OCI-LY1 (cell line): ENCODE results near the gene ARHGEF40.

ENCODE experiments used
- H2AFZ ChIP-seq: fragments of 200-600 bp; sonication (generic), shearing (Covaris generic); 2 replicates; pipeline ENCODE4 v1.6.0; 2014; ENCODE audit warnings: antibody characterized with exemption, mild to moderate bottlenecking, low read length
- H3F3A ChIP-seq: fragments of 200-600 bp; sonication (generic), shearing (Covaris generic); 2 replicates; pipeline ENCODE4 v1.6.0; 2014; ENCODE audit warnings: mild to moderate bottlenecking, antibody characterized with exemption, low read length, moderate library complexity; ENCODE audit not compliant: insufficient read depth
- H3K27ac ChIP-seq: fragments of 200-600 bp; sonication (generic); 2 replicates; pipeline ENCODE4 v1.5.1; 2014; ENCODE audit warnings: low read length, mixed run types, mild to moderate bottlenecking, low read depth; ENCODE audit not compliant: poor library complexity, severe bottlenecking
- H3K27me3 ChIP-seq: fragments of 200-600 bp; sonication (generic); 2 replicates; pipeline ENCODE4 v1.6.0; 2014; ENCODE audit warnings: antibody characterized with exemption, mild to moderate bottlenecking, low read length, moderate library complexity; ENCODE audit not compliant: insufficient read depth
- H3K36me3 ChIP-seq: fragments of 200-600 bp; sonication (generic); 2 replicates; pipeline ENCODE4 v1.6.1; 2014; ENCODE audit warnings: mild to moderate bottlenecking, antibody characterized with exemption, low read length, moderate library complexity, mixed read lengths; ENCODE audit not compliant: insufficient read depth
- H3K4me1 ChIP-seq: fragments of 200-600 bp; sonication (generic); 2 replicates; pipeline ENCODE4 v1.5.1; 2014; ENCODE audit warnings: mild to moderate bottlenecking, low read length, moderate library complexity; ENCODE audit not compliant: insufficient read depth, severe bottlenecking
- H3K4me2 ChIP-seq: fragments of 200-600 bp; sonication (generic), shearing (Covaris generic); 2 replicates; pipeline ENCODE4 v1.6.1; 2014; ENCODE audit warnings: low read length
- H3K4me3 ChIP-seq: fragments of 200-600 bp; sonication (generic); 2 replicates; pipeline ENCODE4 v1.5.1; 2014; ENCODE audit warnings: low read length, low read depth, mild to moderate bottlenecking, mixed read lengths; ENCODE audit not compliant: poor library complexity, severe bottlenecking
- H3K79me2 ChIP-seq: fragments of 200-600 bp; shearing (Covaris generic); 2 replicates; pipeline ENCODE4 v1.6.1; 2016; ENCODE audit warnings: mixed run types, low read length, mixed read lengths; ENCODE audit not compliant: insufficient read depth
- H3K9ac ChIP-seq: fragments of 200-600 bp; sonication (generic), shearing (Covaris generic); 2 replicates; pipeline ENCODE4 v1.6.1; 2014; ENCODE audit warnings: mild to moderate bottlenecking, low read length, mixed read lengths
- H3K9me2 ChIP-seq: fragments of 200-600 bp; sonication (generic), shearing (Covaris generic); 2 replicates; pipeline ENCODE4 v1.6.1; 2014; ENCODE audit warnings: low read depth, mild to moderate bottlenecking, low read length, mixed read lengths
- H3K9me3 ChIP-seq: fragments of 200-600 bp; shearing (Covaris generic); 2 replicates; pipeline ENCODE4 v1.6.1; 2014; ENCODE audit warnings: low read length, mixed read lengths
- H4K20me1 ChIP-seq: fragments of 200-600 bp; sonication (generic), shearing (Covaris generic); 2 replicates; pipeline ENCODE4 v1.6.0; 2016; ENCODE audit warnings: mild to moderate bottlenecking, low read length; ENCODE audit not compliant: insufficient read depth
- CTCF ChIP-seq: fragments of 200-600 bp; sonication (generic), shearing (Covaris generic); IDR thresholded peaks from 2 replicates; pipeline ENCODE4 v1.5.1; 2017; ENCODE audit warnings: mild to moderate bottlenecking, antibody characterized with exemption, low read length, moderate library complexity, mixed read lengths
- EZH2 ChIP-seq: fragments of 200-600 bp; sonication (generic), shearing (Covaris generic); IDR thresholded peaks from 2 replicates; pipeline ENCODE4 v1.8.0; 2017; ENCODE audit warnings: borderline replicate concordance, mixed run types, mild to moderate bottlenecking, antibody characterized with exemption, low read length, moderate library complexity, mixed read lengths

The ARHGEF40 gene

GRCh38 chr14:21109377-21110138, 39.5 kb downstream of the ARHGEF40 start:
- H3K4me3 ChIP-seq: no peak overlapping the region

GRCh38 chr14:21112255-21112654, 42.2 kb downstream of the ARHGEF40 start:
- H3K36me3 ChIP-seq: no peaks in the 10 kb centered on the region
- H3K9ac ChIP-seq: no peak overlapping the region
- no peak for TF ChIP-seq EZH2
- TF ChIP-seq CTCF: no peak
- no peaks in the 10 kb centered on the region for H3F3A ChIP-seq
- H3K4me2 ChIP-seq: no peak overlapping the region
- no peak overlapping the region for H3K27ac ChIP-seq
- no peaks in the 10 kb centered on the region for H3K9me2 ChIP-seq
- H3K27me3 ChIP-seq: peaks cover 4% of the 10 kb centered on the region; the same call in 1 of the 2 replicates
- no peak overlapping the region for H2AFZ ChIP-seq
- no peaks in the 10 kb centered on the region for H3K4me1 ChIP-seq
- no peak overlapping the region for H3K4me3 ChIP-seq
- H3K9me3 ChIP-seq: no peaks in the 10 kb centered on the region
- H3K79me2 ChIP-seq: no peaks in the 10 kb centered on the region
- H4K20me1 ChIP-seq: no peaks in the 10 kb centered on the region

More at GRCh38 chr14:21109377-21110138, 39.5 kb downstream of the ARHGEF40 start:
- TF ChIP-seq EZH2: no peak
- TF ChIP-seq CTCF: no peak
- no peak overlapping the region for H3K27ac ChIP-seq
- peaks cover 13% of the 10 kb centered on the region for H3K4me1 ChIP-seq
- no peaks in the 10 kb centered on the region for H3K79me2 ChIP-seq
- H4K20me1 ChIP-seq: no peaks in the 10 kb centered on the region
- no peaks in the 10 kb centered on the region for H3F3A ChIP-seq
- no peak overlapping the region for H3K4me2 ChIP-seq
- peaks cover 4% of the 10 kb centered on the region; the same call in 1 of the 2 replicates for H3K27me3 ChIP-seq
- H2AFZ ChIP-seq: no peak overlapping the region
- no peaks in the 10 kb centered on the region for H3K9me2 ChIP-seq
- no peaks in the 10 kb centered on the region for H3K9me3 ChIP-seq
- H3K36me3 ChIP-seq: no peaks in the 10 kb centered on the region
- H3K9ac ChIP-seq: no peak overlapping the region

GRCh38 chr14:21113369-21113768, 43.3 kb downstream of the ARHGEF40 start:
- Histone ChIP-seq H3K9ac (no peak overlapping the region), H3K9me2 (no peaks in the 10 kb centered on the region), H3K9me3 (no peaks in the 10 kb centered on the region), H3F3A (no peaks in the 10 kb centered on the region), H3K79me2 (no peaks in the 10 kb centered on the region), H3K4me3 (no peak overlapping the region), H4K20me1 (no peaks in the 10 kb centered on the region), H3K4me2 (no peak overlapping the region), H3K4me1 (no peaks in the 10 kb centered on the region), H3K27me3 (peaks cover 4% of the 10 kb centered on the region; the same call in 1 of the 2 replicates), H2AFZ (no peak overlapping the region), H3K27ac (no peak overlapping the region), H3K36me3 (no peaks in the 10 kb centered on the region)
- TF ChIP-seq CTCF: no peak
- TF ChIP-seq EZH2: no peak
